ENCODE results near the gene EFCAB14.
"Not testable (repeated sequence)": the region's sequence is repeated elsewhere in the genome, so short reads cannot be mapped to it uniquely, and the experiment has no call there.

Gene EFCAB14

DNA sequence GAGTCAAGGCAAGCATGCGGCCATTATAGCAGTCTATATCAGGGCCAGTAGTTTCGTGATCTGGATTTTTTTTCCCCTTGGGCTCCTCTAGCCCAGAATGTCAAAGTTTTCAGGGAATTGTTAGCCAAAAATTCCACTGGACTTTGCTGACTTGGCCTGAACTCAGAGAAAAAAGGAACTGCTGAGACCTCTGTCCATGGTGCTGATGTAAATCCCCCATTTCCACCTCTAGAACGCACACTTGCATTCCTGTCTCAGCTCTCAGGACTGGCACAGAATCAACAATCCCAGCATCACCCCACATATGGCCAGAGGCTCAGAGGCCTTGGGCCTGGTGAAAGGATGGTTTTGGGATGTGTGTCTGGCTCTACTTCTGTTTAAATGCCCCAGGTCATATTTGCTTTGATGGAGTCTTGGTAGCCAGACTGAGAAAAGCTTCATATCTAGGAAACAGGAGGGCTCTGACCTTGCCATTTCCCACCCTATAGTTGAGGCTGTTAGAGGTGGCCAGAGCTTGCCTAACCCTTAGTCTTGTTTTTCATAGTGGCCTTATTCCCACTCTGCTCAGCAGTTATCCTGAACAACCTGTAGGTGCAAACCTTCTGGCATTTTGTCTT is 16.9 kb upstream of the EFCAB14 start:
- H3K9me3 ChIP-seq (ENCODE audit: low read depth, low read length), result no peaks in the 10 kb centered on the region
- H3K27ac ChIP-seq, result no peak overlapping the region
- no peaks in the 10 kb centered on the region for H3K36me3 ChIP-seq (ENCODE audit: insufficient read depth, low read length)
- DNase-seq (ENCODE audit: low read depth, low spot score), result peak; percentile 2
- H3K9ac ChIP-seq (ENCODE audit: insufficient read length), result no peak overlapping the region
- H3K4me3 ChIP-seq, result no peak overlapping the region
- TF ChIP-seq FOXP2 (optimal IDR thresholded peaks at IDR 0.05; ENCODE audit: control extremely low read depth, extremely low read length, insufficient read depth), result no peak
- no peak for TF ChIP-seq POLR2AphosphoS5 (IDR thresholded peaks at IDR 0.05; ENCODE audit: borderline replicate concordance, low read depth, low read length)
- no peak for TF ChIP-seq EZH2 (IDR thresholded peaks at IDR 0.05)

- H3K27ac ChIP-seq; H3K4me3 ChIP-seq; H3K9me3 ChIP-seq (ENCODE audit: low read depth, low read length); H3K36me3 ChIP-seq (ENCODE audit: insufficient read depth, low read length); H3K9ac ChIP-seq (ENCODE audit: insufficient read length); DNase-seq (ENCODE audit: low read depth, low spot score): not testable (repeated sequence)
These were observed 9.5 kb upstream of the EFCAB14 start for GRCh38 chr1:46728327-46728873.

GRCh38 chr1:46725736-46726108 is 6.8 kb upstream of the EFCAB14 start:
- Histone ChIP-seq H3K36me3 (ENCODE audit: insufficient read depth, low read length) (no peaks in the 10 kb centered on the region), H3K9ac (ENCODE audit: insufficient read length) (no peak overlapping the region), H3K27ac (no peak overlapping the region), H3K4me3 (no peak overlapping the region), H3K9me3 (ENCODE audit: low read depth, low read length) (no peaks in the 10 kb centered on the region)
- TF ChIP-seq POLR2AphosphoS5 (IDR thresholded peaks at IDR 0.05; ENCODE audit: borderline replicate concordance, low read depth, low read length), result no peak
- TF ChIP-seq EZH2 (IDR thresholded peaks at IDR 0.05), result no peak
- no peak for TF ChIP-seq FOXP2 (optimal IDR thresholded peaks at IDR 0.05; ENCODE audit: control extremely low read depth, extremely low read length, insufficient read depth)
- no peak for DNase-seq (ENCODE audit: low read depth, low spot score)

DNA sequence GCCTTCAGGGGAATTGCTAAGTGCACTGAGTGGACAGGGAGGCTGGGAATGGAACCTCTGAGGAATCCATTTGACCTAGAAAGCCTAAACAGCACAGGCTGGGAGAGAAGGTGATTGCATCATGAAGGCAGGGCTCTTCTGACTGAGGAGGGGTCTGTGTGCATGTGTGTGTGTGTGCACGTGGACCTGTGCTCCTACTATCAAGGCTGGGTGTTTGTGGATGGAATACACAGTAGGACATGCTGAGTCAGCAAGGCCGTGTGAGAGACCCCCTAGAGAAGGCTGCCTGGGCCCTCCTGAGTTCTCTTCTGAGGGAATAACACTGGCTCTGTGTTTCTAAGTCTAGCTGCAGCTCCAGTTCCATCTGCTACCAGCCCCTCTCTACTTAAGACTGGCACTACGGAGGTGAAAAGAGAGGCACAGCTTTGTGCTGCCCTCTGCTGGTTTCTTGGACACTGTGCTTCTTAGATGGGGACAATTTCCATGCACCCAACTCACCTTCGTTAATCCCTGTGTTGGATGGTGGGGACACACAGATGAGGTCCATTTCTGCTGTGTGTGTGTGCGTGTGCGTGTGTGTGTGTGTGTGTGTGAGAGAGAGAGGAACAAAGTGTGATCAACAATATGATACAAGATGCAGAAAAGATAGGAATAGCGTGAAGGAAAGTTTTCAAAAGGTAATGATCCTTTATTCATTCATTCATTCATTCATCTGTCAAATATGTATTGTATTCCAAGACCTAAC is 6.2 kb upstream of the EFCAB14 start:
- no peaks in the 10 kb centered on the region for H3K9me3 ChIP-seq (ENCODE audit: low read depth, low read length)
- no peaks in the 10 kb centered on the region for H3K36me3 ChIP-seq (ENCODE audit: insufficient read depth, low read length)
- H3K27ac ChIP-seq, result no peak overlapping the region
- no peak overlapping the region for H3K9ac ChIP-seq (ENCODE audit: insufficient read length)
- DNase-seq (ENCODE audit: low read depth, low spot score), result peak; percentile 55
- TF ChIP-seq EZH2 (IDR thresholded peaks at IDR 0.05) (no peak), FOXP2 (optimal IDR thresholded peaks at IDR 0.05; ENCODE audit: control extremely low read depth, extremely low read length, insufficient read depth) (no peak), POLR2AphosphoS5 (IDR thresholded peaks at IDR 0.05; ENCODE audit: borderline replicate concordance, low read depth, low read length) (no peak)
- H3K4me3 ChIP-seq, result no peak overlapping the region

DNA sequence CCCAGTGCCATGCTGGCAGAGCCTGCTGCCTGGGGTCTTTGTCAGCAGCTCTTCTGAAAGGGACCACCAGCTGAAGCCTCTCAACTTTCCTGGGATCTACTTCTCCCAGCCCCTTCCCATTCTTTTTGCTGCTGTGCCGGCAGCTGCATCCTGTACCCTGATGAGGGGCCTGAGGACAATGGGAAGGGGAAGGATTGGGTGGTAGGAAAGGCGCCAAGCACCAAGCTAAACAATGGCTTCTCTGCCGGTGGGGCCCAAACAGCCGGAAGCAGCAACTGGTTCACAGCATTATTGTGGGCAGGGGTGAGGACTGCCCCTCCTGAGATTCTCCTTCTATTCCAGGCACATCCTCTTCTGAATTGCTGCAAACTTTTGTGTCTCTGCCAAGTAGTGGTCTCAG is 5.0 kb upstream of the EFCAB14 start:
- TF ChIP-seq POLR2AphosphoS5 (IDR thresholded peaks at IDR 0.05; ENCODE audit: borderline replicate concordance, low read depth, low read length) (no peak), EZH2 (IDR thresholded peaks at IDR 0.05) (no peak), FOXP2 (optimal IDR thresholded peaks at IDR 0.05; ENCODE audit: control extremely low read depth, extremely low read length, insufficient read depth) (no peak)
- Histone ChIP-seq H3K9me3 (ENCODE audit: low read depth, low read length) (no peaks in the 10 kb centered on the region), H3K36me3 (ENCODE audit: insufficient read depth, low read length) (no peaks in the 10 kb centered on the region), H3K9ac (ENCODE audit: insufficient read length) (no peak overlapping the region), H3K27ac (no peak overlapping the region), H3K4me3 (no peak overlapping the region)
- no peak for DNase-seq (ENCODE audit: low read depth, low spot score)

- TF ChIP-seq EZH2 (IDR thresholded peaks at IDR 0.05) (no peak), FOXP2 (optimal IDR thresholded peaks at IDR 0.05; ENCODE audit: control extremely low read depth, extremely low read length, insufficient read depth) (no peak), POLR2AphosphoS5 (IDR thresholded peaks at IDR 0.05; ENCODE audit: borderline replicate concordance, low read depth, low read length) (no peak)
- Histone ChIP-seq H3K4me3 (no peak overlapping the region), H3K36me3 (ENCODE audit: insufficient read depth, low read length) (no peaks in the 10 kb centered on the region), H3K9me3 (ENCODE audit: low read depth, low read length) (no peaks in the 10 kb centered on the region), H3K9ac (ENCODE audit: insufficient read length) (no peak overlapping the region), H3K27ac (no peak overlapping the region)
- DNase-seq (ENCODE audit: low read depth, low spot score), result no peak
These were observed 2.8 kb upstream of the EFCAB14 start for GRCh38 chr1:46721686-46722205.

- H3K9ac ChIP-seq (ENCODE audit: insufficient read length), result no peak overlapping the region
- no peak for DNase-seq (ENCODE audit: low read depth, low spot score)
- H3K9me3 ChIP-seq (ENCODE audit: low read depth, low read length), result no peaks in the 10 kb centered on the region
- H3K27ac ChIP-seq, result no peak overlapping the region
- H3K36me3 ChIP-seq (ENCODE audit: insufficient read depth, low read length), result no peaks in the 10 kb centered on the region; the same call in 1 of the 2 replicates
- no peak overlapping the region for H3K4me3 ChIP-seq
- TF ChIP-seq FOXP2 (optimal IDR thresholded peaks at IDR 0.05; ENCODE audit: control extremely low read depth, extremely low read length, insufficient read depth) (no peak), POLR2AphosphoS5 (IDR thresholded peaks at IDR 0.05; ENCODE audit: borderline replicate concordance, low read depth, low read length) (no peak), EZH2 (IDR thresholded peaks at IDR 0.05) (no peak)
These were observed 2.3 kb upstream of the EFCAB14 start for GRCh38 chr1:46721204-46721603.

DNA sequence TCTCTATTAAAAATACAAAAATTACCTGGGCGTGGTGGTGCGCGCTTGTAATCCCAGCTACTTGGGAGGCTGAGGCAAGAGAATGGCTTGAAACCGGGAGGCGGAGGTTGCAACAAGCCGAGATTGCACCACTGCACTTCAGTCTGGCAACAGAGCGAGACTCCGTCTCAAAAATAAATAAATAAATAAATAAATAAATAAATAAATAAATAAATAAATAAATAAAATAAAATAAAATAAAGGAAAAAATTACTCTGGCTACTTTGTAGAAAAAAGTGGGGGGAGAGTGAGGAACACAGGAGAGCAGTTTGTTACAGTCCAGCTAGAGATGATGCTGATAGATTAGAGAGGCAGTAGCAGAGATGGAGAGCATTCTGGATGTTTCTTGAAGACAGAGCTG is 1.4 kb upstream of the EFCAB14 start:
- H3K27ac ChIP-seq; H3K9ac ChIP-seq (ENCODE audit: insufficient read length); H3K9me3 ChIP-seq (ENCODE audit: low read depth, low read length); DNase-seq (ENCODE audit: low read depth, low spot score); H3K4me3 ChIP-seq; H3K36me3 ChIP-seq (ENCODE audit: insufficient read depth, low read length): not testable (repeated sequence)

Measured in SK-N-MC (cell line).